ENCODE data around the gene GUCD1.

DNA sequence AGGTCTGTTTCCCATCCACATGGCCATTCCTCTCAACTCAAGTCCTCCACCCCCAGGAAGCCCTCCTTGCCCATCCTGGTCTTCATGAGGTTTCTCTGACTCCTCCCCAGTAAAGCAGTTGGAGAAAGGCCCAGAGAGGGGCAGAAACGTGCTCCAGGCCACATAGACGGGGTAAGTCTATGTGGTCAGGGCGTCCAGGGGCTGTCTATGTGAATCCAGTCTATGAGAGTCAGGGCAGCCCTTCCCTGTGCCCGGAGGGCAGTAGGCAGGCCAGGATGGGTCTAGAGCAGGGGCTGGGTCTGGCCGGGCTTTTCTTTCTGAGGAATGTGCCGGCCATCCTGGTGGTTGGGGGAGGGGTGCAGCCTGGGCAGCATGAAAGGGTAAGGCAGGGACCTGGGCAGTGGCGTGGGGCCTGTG, 11.7 kb downstream of the GUCD1 start:
- TF ChIP-seq, protein P1, sequence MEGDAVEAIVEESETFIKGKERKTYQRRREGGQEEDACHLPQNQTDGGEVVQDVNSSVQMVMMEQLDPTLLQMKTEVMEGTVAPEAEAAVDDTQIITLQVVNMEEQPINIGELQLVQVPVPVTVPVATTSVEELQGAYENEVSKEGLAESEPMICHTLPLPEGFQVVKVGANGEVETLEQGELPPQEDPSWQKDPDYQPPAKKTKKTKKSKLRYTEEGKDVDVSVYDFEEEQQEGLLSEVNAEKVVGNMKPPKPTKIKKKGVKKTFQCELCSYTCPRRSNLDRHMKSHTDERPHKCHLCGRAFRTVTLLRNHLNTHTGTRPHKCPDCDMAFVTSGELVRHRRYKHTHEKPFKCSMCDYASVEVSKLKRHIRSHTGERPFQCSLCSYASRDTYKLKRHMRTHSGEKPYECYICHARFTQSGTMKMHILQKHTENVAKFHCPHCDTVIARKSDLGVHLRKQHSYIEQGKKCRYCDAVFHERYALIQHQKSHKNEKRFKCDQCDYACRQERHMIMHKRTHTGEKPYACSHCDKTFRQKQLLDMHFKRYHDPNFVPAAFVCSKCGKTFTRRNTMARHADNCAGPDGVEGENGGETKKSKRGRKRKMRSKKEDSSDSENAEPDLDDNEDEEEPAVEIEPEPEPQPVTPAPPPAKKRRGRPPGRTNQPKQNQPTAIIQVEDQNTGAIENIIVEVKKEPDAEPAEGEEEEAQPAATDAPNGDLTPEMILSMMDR (IDR thresholded peaks at IDR 0.05) = no peak
- TF ChIP-seq RAD21 (conservative IDR thresholded peaks at IDR 0.05 in 1 of 2, IDR thresholded peaks at IDR 0.05 in 1 of 2) (no peak), RARB (CRISPR knock-in tag; IDR thresholded peaks at IDR 0.05) (no peak), KDM1A (IDR thresholded peaks at IDR 0.05; ENCODE audit: low read depth) (no peak)
